GM23338 (cell line): ENCODE data around the gene EPHA3. TPM values are rescaled to one million over a fixed set of nuclear protein-coding genes. Genes with fewer than 3 reads are reported as not detected.
A peak's percentile ranks its signal among the peaks of the same experiment; 100 is the strongest.

Experiments
- ATAC-seq: fragments of 200-7000 bp; cut with Tn5 transposase; 3 replicates; pipeline ENCODE4 v1.9.1; 2020
- DNase-seq: peaks from one replicate; pipeline ENCODE4 v3.0.0-alpha.2; 2015; ENCODE audit warnings: low spot score
- H2AFZ ChIP-seq: fragments of 200-600 bp; sonication (generic); 2 replicates; pipeline ENCODE4 v1.8.0; 2016; ENCODE audit warnings: antibody characterized with exemption, mild to moderate bottlenecking, moderate library complexity
- H3F3A ChIP-seq: fragments of 200-600 bp; sonication (generic); replicated peaks from 2 replicates; pipeline ENCODE4 v1.8.0; 2017; ENCODE audit warnings: antibody characterized with exemption, mixed run types, low read depth
- H3K27ac ChIP-seq: fragments of 200-600 bp; sonication (generic); 2 replicates; pipeline ENCODE4 v1.6.1; 2016; ENCODE audit warnings: low read depth
- H3K27me3 ChIP-seq: fragments of 200-600 bp; sonication (generic); 2 replicates; pipeline ENCODE4 v1.8.0; 2016; ENCODE audit warnings: mild to moderate bottlenecking, mixed run types, moderate library complexity; ENCODE audit not compliant: insufficient read depth
- H3K36me3 ChIP-seq: fragments of 200-600 bp; sonication (generic); 2 replicates; pipeline ENCODE4 v1.8.0; 2016; ENCODE audit warnings: mild to moderate bottlenecking; ENCODE audit not compliant: insufficient read depth
- H3K4me1 ChIP-seq: fragments of 200-600 bp; sonication (generic); 2 replicates; pipeline ENCODE4 v1.8.0; 2016; ENCODE audit warnings: mild to moderate bottlenecking, moderate library complexity; ENCODE audit not compliant: insufficient read depth
- H3K4me2 ChIP-seq: fragments of 200-600 bp; sonication (generic); 2 replicates; pipeline ENCODE4 v1.7.1; 2017; ENCODE audit warnings: mixed run types
- H3K4me3 ChIP-seq: fragments of 200-600 bp; sonication (generic); 2 replicates; pipeline ENCODE4 v1.6.1; 2016; ENCODE audit warnings: mixed run types
- H3K79me2 ChIP-seq: fragments of 200-600 bp; sonication (generic); replicated peaks from 2 replicates; pipeline ENCODE4 v1.8.0; 2017; ENCODE audit warnings: mild to moderate bottlenecking; ENCODE audit not compliant: insufficient read depth
- H3K9me2 ChIP-seq: fragments of 200-600 bp; sonication (generic); 2 replicates; pipeline ENCODE4 v1.8.0; 2017; ENCODE audit not compliant: insufficient read depth
- H4K20me1 ChIP-seq: fragments of 200-600 bp; sonication (generic); replicated peaks from 2 replicates; pipeline ENCODE4 v1.8.0; 2017; ENCODE audit warnings: mild to moderate bottlenecking; ENCODE audit not compliant: insufficient read depth
- H3K27ac Mint-ChIP-seq: 2 replicates; pipeline ENCODE4 v1.8.0; 2020; ENCODE audit warnings: inconsistent platforms, mild to moderate bottlenecking, moderate library complexity, mixed read lengths
- H3K27me3 Mint-ChIP-seq: 3 replicates; pipeline ENCODE4 v1.8.0; 2022; ENCODE audit warnings: low read depth, mild to moderate bottlenecking, moderate library complexity, mixed read lengths, inconsistent platforms; ENCODE audit not compliant: insufficient read depth, poor library complexity
- H3K36me3 Mint-ChIP-seq: 3 replicates; pipeline ENCODE4 v1.8.0; 2021; ENCODE audit warnings: low read depth, mild to moderate bottlenecking, inconsistent platforms, moderate library complexity, mixed read lengths
- H3K4me1 Mint-ChIP-seq: 3 replicates; pipeline ENCODE4 v1.8.0; 2020; ENCODE audit warnings: mild to moderate bottlenecking, inconsistent platforms, mixed read lengths
- H3K4me3 Mint-ChIP-seq: 3 replicates; pipeline ENCODE4 v1.8.0; 2021; ENCODE audit warnings: moderate library complexity, mild to moderate bottlenecking, inconsistent platforms, mixed read lengths
- H3K9me3 Mint-ChIP-seq: 3 replicates; pipeline ENCODE4 v1.8.0; 2020; ENCODE audit warnings: moderate library complexity, mild to moderate bottlenecking, inconsistent platforms, mixed read lengths
- EZH2phosphoT487 ChIP-seq: fragments of 200-600 bp; sonication (generic); IDR thresholded peaks from one replicate; pipeline ENCODE4 v1.8.1; 2018; ENCODE audit warnings: antibody characterized with exemption; ENCODE audit not compliant: unreplicated experiment
- POLR2AphosphoS5 ChIP-seq: IDR thresholded peaks from 2 replicates; pipeline ENCODE4 v1.6.1; 2016; ENCODE audit warnings: antibody characterized with exemption, low read depth
- STAT1 ChIP-seq: IDR thresholded peaks from one replicate; pipeline ENCODE4 v1.6.1; 2016; ENCODE audit warnings: antibody characterized with exemption; ENCODE audit not compliant: unreplicated experiment
- polyA plus RNA-seq: library from polyadenylated mRNA; unstranded; fragments of >200 nt; fragmentation: Nextera tagmentation; extraction: Ambion mirVana; gene quantifications from 2 replicates; pipeline ENCODE4 v1.2.1, GENCODE V29; 2016
- total RNA-seq: library from RNA; depleted of rRNA; stranded (reverse); fragments of >200 nt; shearing (Covaris generic); gene quantifications from 2 replicates; pipeline ENCODE4 v1.2.3, GENCODE V29; 2014
- TF ChIP-seq, protein P1 (sequence below): fragments of 250-450 bp; sonication (Bioruptor Pico); IDR thresholded peaks from 2 replicates; pipeline ENCODE4 v1.5.0; 2020; ENCODE audit warnings: mild to moderate bottlenecking, moderate library complexity

The EPHA3 gene
- total and polyA plus RNA-seq, 2 experiments from 2014 or later = 0.05 to 0.21 TPM

- Histone ChIP-seq H3K9me2 (no peaks in the 10 kb centered on the region), H3K36me3 (no peaks in the 10 kb centered on the region), H4K20me1 (no peaks in the 10 kb centered on the region), H3K27me3 (no peaks in the 10 kb centered on the region), H2AFZ (no peak overlapping the region), H3F3A (no peaks in the 10 kb centered on the region), H3K27ac (no peak overlapping the region), H3K79me2 (no peaks in the 10 kb centered on the region), H3K4me2 (no peak overlapping the region), H3K4me1 (no peaks in the 10 kb centered on the region), H3K4me3 (no peak overlapping the region)
- ATAC-seq (no peak), DNase-seq (no peak)
- Mint-ChIP-seq H3K36me3 (peaks cover 6% of the 10 kb centered on the region; the same call in 1 of the 3 replicates), H3K27me3 (no peaks in the 10 kb centered on the region), H3K9me3 (peaks cover 4% of the 10 kb centered on the region; the same call in 1 of the 3 replicates), H3K4me1 (no peaks in the 10 kb centered on the region), H3K27ac (no peak overlapping the region), H3K4me3 (no peak overlapping the region)
- TF ChIP-seq, protein P1, sequence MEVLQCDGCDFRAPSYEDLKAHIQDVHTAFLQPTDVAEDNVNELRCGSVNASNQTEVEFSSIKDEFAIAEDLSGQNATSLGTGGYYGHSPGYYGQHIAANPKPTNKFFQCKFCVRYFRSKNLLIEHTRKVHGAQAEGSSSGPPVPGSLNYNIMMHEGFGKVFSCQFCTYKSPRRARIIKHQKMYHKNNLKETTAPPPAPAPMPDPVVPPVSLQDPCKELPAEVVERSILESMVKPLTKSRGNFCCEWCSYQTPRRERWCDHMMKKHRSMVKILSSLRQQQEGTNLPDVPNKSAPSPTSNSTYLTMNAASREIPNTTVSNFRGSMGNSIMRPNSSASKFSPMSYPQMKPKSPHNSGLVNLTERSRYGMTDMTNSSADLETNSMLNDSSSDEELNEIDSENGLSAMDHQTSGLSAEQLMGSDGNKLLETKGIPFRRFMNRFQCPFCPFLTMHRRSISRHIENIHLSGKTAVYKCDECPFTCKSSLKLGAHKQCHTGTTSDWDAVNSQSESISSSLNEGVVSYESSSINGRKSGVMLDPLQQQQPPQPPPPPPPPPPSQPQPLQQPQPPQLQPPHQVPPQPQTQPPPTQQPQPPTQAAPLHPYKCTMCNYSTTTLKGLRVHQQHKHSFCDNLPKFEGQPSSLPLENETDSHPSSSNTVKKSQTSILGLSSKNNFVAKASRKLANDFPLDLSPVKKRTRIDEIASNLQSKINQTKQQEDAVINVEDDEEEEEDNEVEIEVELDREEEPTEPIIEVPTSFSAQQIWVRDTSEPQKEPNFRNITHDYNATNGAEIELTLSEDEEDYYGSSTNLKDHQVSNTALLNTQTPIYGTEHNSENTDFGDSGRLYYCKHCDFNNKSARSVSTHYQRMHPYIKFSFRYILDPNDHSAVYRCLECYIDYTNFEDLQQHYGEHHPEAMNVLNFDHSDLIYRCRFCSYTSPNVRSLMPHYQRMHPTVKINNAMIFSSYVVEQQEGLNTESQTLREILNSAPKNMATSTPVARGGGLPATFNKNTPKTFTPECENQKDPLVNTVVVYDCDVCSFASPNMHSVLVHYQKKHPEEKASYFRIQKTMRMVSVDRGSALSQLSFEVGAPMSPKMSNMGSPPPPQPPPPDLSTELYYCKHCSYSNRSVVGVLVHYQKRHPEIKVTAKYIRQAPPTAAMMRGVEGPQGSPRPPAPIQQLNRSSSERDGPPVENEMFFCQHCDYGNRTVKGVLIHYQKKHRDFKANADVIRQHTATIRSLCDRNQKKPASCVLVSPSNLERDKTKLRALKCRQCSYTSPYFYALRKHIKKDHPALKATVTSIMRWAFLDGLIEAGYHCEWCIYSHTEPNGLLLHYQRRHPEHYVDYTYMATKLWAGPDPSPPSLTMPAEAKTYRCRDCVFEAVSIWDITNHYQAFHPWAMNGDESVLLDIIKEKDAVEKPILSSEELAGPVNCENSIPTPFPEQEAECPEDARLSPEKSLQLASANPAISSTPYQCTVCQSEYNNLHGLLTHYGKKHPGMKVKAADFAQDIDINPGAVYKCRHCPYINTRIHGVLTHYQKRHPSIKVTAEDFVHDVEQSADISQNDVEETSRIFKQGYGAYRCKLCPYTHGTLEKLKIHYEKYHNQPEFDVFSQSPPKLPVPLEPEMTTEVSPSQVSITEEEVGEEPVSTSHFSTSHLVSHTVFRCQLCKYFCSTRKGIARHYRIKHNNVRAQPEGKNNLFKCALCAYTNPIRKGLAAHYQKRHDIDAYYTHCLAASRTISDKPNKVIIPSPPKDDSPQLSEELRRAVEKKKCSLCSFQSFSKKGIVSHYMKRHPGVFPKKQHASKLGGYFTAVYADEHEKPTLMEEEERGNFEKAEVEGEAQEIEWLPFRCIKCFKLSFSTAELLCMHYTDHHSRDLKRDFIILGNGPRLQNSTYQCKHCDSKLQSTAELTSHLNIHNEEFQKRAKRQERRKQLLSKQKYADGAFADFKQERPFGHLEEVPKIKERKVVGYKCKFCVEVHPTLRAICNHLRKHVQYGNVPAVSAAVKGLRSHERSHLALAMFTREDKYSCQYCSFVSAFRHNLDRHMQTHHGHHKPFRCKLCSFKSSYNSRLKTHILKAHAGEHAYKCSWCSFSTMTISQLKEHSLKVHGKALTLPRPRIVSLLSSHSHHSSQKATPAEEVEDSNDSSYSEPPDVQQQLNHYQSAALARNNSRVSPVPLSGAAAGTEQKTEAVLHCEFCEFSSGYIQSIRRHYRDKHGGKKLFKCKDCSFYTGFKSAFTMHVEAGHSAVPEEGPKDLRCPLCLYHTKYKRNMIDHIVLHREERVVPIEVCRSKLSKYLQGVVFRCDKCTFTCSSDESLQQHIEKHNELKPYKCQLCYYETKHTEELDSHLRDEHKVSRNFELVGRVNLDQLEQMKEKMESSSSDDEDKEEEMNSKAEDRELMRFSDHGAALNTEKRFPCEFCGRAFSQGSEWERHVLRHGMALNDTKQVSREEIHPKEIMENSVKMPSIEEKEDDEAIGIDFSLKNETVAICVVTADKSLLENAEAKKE = no peak
- TF ChIP-seq EZH2phosphoT487 (no peak), STAT1 (no peak)
Observed at GRCh38 chr3:89297199-89297598, 189.8 kb downstream of the EPHA3 start.

GRCh38 chr3:89300526-89300925 lies 193.1 kb downstream of the EPHA3 start:
- DNase-seq = no peak

More at GRCh38 chr3:89300526-89300925, 193.1 kb downstream of the EPHA3 start:
- no peaks in the 10 kb centered on the region for H3K27me3 Mint-ChIP-seq
- no peak overlapping the region for H3K27ac Mint-ChIP-seq
- H3K4me1 ChIP-seq = no peaks in the 10 kb centered on the region
- H3K36me3 Mint-ChIP-seq = no peaks in the 10 kb centered on the region
- H3K9me3 Mint-ChIP-seq = no peaks in the 10 kb centered on the region
- H3K79me2 ChIP-seq = no peaks in the 10 kb centered on the region
- no peaks in the 10 kb centered on the region for H4K20me1 ChIP-seq
- H3K36me3 ChIP-seq = no peaks in the 10 kb centered on the region
- no peaks in the 10 kb centered on the region for H3K9me2 ChIP-seq
- H3K27me3 ChIP-seq = no peaks in the 10 kb centered on the region
- TF ChIP-seq, protein P1 = no peak
- TF ChIP-seq POLR2AphosphoS5 = no peak
- no peak for ATAC-seq
- H3K27ac ChIP-seq = no peak overlapping the region
- no peaks in the 10 kb centered on the region for H3F3A ChIP-seq
- no peak overlapping the region for H3K4me3 Mint-ChIP-seq
- H2AFZ ChIP-seq = peak overlapping the region; percentile 44; the same call in 1 of the 2 replicates
- H3K4me2 ChIP-seq = no peak overlapping the region
- H3K4me3 ChIP-seq = no peak overlapping the region
- H3K4me1 Mint-ChIP-seq = no peaks in the 10 kb centered on the region
